Left renal cortex interstitium (tissue), 4 donors: ENCODE results near the gene POPDC2. TPM values are rescaled to one million over a fixed set of nuclear protein-coding genes. Genes with fewer than 3 reads are reported as not detected.
A peak's percentile ranks its signal among the peaks of the same experiment; 100 is the strongest.

ENCODE experiments used
- DNase-seq, 4 donors: peaks; one replicate each; pipeline ENCODE4 v3.0.0-alpha.2; 2013; ENCODE audit warnings: low read depth in 4 of 4, low spot score in 2 of 4, missing footprints in 1 of 4
- polyA plus RNA-seq, 4 donors: library from polyadenylated mRNA; unstranded; fragments of 120-200 nt; gene quantifications; one replicate each; pipeline ENCODE4 v1.2.1, GENCODE V29; 2013; ENCODE audit not compliant: insufficient read length in 4 of 4

Gene POPDC2
- polyA plus RNA-seq, 4 donors = 4.3 to 6.0 (median 4.7) TPM

GRCh38 chr3:119673875-119674274 lies 13.5 kb upstream of the POPDC2 start:
- no peak for DNase-seq

DNA sequence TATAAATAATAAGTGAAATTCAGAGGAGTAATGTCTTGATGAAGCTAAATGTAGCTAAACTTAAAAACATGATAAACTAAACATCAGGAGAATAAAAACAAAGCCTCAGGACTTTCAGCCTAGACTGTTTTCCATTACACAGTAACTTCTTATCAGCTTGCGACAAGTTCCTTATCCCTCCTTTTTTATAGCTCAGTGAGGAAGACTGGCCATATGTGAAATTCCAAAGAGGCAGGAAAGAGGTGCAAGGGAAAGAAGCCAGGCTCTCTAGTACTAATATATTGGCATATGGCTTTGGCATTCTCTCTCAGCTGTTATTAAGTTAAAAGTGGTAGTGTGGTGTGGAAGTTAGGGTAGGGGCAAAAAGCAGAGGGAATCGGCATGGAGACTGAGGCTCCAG lies 12.4 kb upstream of the POPDC2 start:
- DNase-seq = no peak

- no peak for DNase-seq
Measured at GRCh38 chr3:119669906-119670570, 9.6 kb upstream of the POPDC2 start.

DNA sequence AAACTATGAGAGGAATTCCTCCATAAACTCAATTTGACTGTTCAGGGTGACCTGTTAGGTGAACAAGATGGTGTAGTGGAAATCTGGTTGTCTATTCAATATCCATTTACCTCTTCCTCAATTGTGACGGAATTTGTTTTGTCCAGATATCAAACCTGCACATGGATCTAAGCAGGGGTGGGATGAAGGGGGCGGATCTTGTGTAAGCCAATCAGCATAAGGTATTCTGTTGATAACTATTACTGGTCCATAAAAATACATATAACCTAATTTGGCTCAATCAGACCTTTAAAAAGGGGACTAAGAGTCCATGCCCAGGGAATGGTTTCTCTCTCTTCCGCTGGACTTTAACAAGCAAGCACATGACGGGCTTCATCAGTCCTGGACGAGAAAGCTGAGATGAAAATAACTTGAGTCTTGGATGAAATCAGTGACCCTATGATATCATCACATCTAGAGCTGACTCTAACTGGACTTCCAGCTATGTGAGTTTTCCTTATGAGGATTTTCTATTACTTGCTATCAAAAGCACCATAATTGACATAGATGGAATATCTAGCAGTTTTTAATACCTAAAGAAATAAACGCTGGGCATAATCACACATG lies 5.7 kb upstream of the POPDC2 start:
- no peak for DNase-seq

GRCh38 chr3:119664850-119665379 lies 4.5 kb upstream of the POPDC2 start:
- no peak for DNase-seq

- DNase-seq = no peak
Measured at GRCh38 chr3:119664370-119664769, 4.0 kb upstream of the POPDC2 start.

DNA sequence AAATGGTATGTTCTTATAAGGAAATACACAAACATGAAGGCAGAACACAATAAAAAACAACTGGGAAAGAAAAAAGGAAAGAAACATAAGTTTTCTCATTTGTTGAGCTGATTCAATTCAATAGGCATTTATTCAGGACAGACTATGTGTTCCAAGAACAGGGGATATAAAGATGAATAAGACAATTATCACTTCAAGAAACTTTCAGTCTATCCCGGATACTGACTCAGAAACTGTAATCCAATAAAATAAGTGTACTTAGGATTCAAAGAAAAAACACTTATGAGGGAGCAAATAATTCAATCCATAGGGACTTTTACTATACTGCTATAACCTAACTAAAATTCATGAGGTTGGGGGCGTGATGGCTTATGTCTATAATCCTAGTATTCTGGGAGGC lies 3.5 kb upstream of the POPDC2 start:
- no peak for DNase-seq

DNA sequence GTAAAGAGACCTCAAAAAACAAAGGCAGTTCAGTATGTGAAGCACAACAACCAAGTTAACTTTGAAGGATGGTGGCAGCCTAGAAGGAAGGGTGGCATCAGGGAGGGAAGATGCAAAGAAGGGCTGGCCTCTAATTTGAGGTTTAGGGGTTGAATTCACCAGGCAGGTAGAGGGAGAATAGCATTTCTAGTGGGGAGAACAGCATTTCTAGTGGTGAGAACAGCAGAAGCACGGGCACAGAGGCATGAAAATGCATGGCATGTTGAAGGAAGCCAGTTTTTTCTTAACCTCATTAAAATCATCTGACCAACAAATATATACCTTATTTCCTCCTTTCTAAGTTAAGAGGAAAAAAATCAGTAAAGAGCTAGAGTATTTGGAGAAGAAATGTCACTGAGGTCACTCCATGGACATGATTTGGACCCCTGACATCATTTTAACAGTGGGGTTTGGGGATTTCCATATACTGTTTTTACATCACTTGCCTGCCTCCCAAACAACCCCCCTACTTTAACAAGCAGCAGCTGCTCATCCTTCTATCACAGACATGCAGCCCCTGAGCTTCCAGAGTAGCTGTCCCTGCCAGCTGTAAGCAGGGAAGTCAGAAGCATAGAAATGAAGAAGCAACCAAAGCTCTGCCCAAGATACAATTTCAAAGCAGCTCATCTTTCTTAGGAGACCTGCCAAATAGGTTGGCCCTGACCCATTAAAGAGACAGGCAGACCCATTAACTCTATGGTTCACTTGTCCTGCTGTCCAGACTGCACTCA lies 2.4 kb upstream of the POPDC2 start:
- no peak for DNase-seq

DNA sequence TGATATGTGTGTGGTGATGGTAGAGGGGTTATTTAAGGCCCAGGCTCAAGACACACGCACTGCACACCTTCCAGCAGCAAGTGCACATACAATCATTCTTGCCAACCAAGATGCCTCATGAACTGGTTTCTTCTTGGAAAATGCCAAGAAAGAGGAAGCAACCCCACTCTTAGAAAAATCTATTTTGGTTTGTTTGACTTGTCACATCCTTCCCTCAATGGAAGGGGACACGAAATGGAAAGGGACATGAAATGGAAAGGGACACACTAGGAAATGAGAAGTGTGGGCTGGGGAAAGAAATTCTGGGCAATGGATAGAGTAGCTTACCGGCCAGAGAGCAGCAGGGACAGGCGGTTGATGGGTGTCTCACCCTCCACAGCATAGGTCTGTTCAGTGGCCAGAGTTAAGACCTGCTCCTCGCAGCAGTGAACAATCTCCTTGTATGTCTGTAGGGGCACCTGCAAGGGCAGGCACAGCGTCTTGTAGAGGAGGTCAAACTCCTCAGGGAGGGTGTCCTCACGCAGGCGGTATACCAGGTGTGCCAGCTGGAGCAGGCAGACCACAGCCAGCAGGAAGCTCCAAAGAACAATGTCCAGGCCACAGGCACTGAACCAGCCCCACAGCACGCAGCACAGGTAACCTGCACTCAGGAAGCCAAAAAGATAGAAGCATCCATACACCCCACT lies 640 bp downstream of the POPDC2 start:
- DNase-seq = no peak

DNA sequence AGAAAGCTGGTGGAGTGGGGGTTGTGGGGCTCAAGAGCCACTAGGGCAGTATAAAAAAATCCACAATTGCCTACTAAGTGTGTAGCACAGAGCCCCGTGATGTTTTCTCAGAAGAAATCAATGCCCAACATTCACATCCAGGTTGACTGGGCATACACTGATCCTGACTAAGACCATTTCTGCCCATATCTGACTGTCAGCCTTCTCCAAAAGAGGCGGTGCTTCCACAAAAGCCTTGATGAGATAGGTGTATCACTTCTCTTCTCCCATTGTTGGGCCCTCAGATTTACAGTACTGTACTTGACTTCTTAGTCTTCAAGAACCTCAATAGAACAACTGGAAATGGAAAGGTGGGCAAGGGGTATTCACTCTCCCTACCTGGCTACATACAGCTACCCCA lies 1.4 kb downstream of the POPDC2 start:
- no peak for DNase-seq

GRCh38 chr3:119657887-119658702 lies 2.3 kb downstream of the POPDC2 start:
- DNase-seq = no peak

- no peak for DNase-seq
Measured at GRCh38 chr3:119653876-119654275, 6.5 kb downstream of the POPDC2 start.

- DNase-seq = no peak
Measured at GRCh38 chr3:119652306-119653033, 7.9 kb downstream of the POPDC2 start.

GRCh38 chr3:119649761-119650160 lies 10.6 kb downstream of the POPDC2 start:
- no peak for DNase-seq

GRCh38 chr3:119647843-119648575 lies 12.4 kb downstream of the POPDC2 start:
- DNase-seq = no peak

- peak in 1 of 4 donors; percentile 34 for DNase-seq
Measured at GRCh38 chr3:119647171-119647570, 13.2 kb downstream of the POPDC2 start.

- DNase-seq = no peak
Measured at GRCh38 chr3:119645813-119646212, 14.6 kb downstream of the POPDC2 start.

DNA sequence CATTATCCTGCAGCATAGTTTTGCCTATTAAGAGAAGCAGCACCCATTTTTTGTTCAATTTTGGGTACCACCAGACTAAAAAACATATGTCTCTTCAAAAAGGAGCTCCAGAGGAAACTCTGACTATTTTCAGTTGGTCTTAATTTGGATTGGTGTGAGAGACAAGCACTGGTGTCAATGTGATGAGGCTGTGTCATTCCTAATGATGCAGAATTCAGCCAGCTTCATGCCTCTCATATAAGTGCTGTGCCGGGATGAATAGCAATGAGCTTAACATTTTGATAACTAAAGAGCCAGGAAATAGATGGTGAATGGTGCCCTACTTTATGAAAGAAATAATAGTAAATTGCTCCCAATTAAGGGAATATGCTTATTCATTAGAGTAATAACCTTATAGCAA lies 15.9 kb downstream of the POPDC2 start:
- DNase-seq = no peak

DNA sequence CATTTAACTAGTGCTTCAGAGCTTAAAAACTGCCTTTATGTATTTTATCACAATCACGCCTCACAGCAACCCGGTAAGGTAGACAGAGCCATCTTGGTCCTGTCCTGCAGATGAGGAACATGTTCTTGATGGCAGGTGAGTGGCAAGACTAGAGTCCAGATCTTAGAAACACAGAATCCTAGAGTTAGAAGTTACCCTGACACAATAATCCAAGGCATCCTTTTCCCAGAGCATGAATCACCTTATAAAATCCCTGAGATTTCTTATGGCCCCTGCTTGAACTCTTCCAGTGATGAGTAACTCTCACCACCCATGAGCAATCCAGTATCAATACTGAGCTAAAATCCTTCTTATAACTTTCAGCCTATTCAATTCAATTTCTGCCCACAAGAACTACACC lies 16.9 kb downstream of the POPDC2 start:
- no peak for DNase-seq
